Measurements from ENCODE around the gene ESR1.
"Not testable (repeated sequence)": the region's sequence is repeated elsewhere in the genome, so short reads cannot be mapped to it uniquely, and the experiment has no call there.

The ESR1 gene

GRCh38 chr6:151894426-151894825 is 86.9 kb downstream of the ESR1 start:
- H3K9me3 ChIP-seq (ENCODE audit: control insufficient read depth, insufficient read depth, low read length); H3K36me3 ChIP-seq (ENCODE audit: insufficient read depth, low read length): not testable (repeated sequence)

GRCh38 chr6:151899221-151899620 is 91.7 kb downstream of the ESR1 start:
- H3K4me1 ChIP-seq (ENCODE audit: insufficient read depth, low read length); H3K9me3 ChIP-seq (ENCODE audit: control insufficient read depth, insufficient read depth, low read length): not testable (repeated sequence)

More at GRCh38 chr6:151894426-151894825, 86.9 kb downstream of the ESR1 start:
- not testable (repeated sequence) for H3K4me1 ChIP-seq (ENCODE audit: insufficient read depth, low read length); H3K9ac ChIP-seq (ENCODE audit: low read depth, low read length)

GRCh38 chr6:151899796-151900195 is 92.3 kb downstream of the ESR1 start:
- not testable (repeated sequence) for H3K9me3 ChIP-seq (ENCODE audit: control insufficient read depth, insufficient read depth, low read length); H3K9ac ChIP-seq (ENCODE audit: low read depth, low read length); H3K36me3 ChIP-seq (ENCODE audit: insufficient read depth, low read length); H3K4me1 ChIP-seq (ENCODE audit: insufficient read depth, low read length)

More at GRCh38 chr6:151899221-151899620, 91.7 kb downstream of the ESR1 start:
- H3K9ac ChIP-seq (ENCODE audit: low read depth, low read length); H3K36me3 ChIP-seq (ENCODE audit: insufficient read depth, low read length): not testable (repeated sequence)

GRCh38 chr6:151900256-151900655 is 92.8 kb downstream of the ESR1 start:
- H3K9ac ChIP-seq (ENCODE audit: low read depth, low read length), result no peak overlapping the region
- no peaks in the 10 kb centered on the region for H3K36me3 ChIP-seq (ENCODE audit: insufficient read depth, low read length)
- 0 out of 2 replicates have a peak, but pooled peaks cover 4% of the 10 kb centered on the region for H3K4me1 ChIP-seq (ENCODE audit: insufficient read depth, low read length)
- H3K9me3 ChIP-seq (ENCODE audit: control insufficient read depth, insufficient read depth, low read length), result peaks cover 3% of the 10 kb centered on the region; the same call in 1 of the 2 replicates

- peaks cover 3% of the 10 kb centered on the region; the same call in 1 of the 2 replicates for H3K9me3 ChIP-seq (ENCODE audit: control insufficient read depth, insufficient read depth, low read length)
- no peaks in the 10 kb centered on the region for H3K36me3 ChIP-seq (ENCODE audit: insufficient read depth, low read length)
- no peak overlapping the region for H3K9ac ChIP-seq (ENCODE audit: low read depth, low read length)
- 0 out of 2 replicates have a peak, but pooled peaks cover 4% of the 10 kb centered on the region for H3K4me1 ChIP-seq (ENCODE audit: insufficient read depth, low read length)
Measured at GRCh38 chr6:151901009-151901411, 93.5 kb downstream of the ESR1 start.

GRCh38 chr6:151904631-151905030 is 97.1 kb downstream of the ESR1 start:
- no peak overlapping the region for H3K9ac ChIP-seq (ENCODE audit: low read depth, low read length)
- H3K36me3 ChIP-seq (ENCODE audit: insufficient read depth, low read length), result no peaks in the 10 kb centered on the region
- H3K4me1 ChIP-seq (ENCODE audit: insufficient read depth, low read length), result 0 out of 2 replicates have a peak, but pooled peaks cover 4% of the 10 kb centered on the region
- no peaks in the 10 kb centered on the region for H3K9me3 ChIP-seq (ENCODE audit: control insufficient read depth, insufficient read depth, low read length)

GRCh38 chr6:151905072-151905471 is 97.6 kb downstream of the ESR1 start:
- no peak overlapping the region for H3K9ac ChIP-seq (ENCODE audit: low read depth, low read length)
- H3K36me3 ChIP-seq (ENCODE audit: insufficient read depth, low read length), result no peaks in the 10 kb centered on the region
- H3K4me1 ChIP-seq (ENCODE audit: insufficient read depth, low read length), result 0 out of 2 replicates have a peak, but pooled peaks cover 4% of the 10 kb centered on the region
- H3K9me3 ChIP-seq (ENCODE audit: control insufficient read depth, insufficient read depth, low read length), result no peaks in the 10 kb centered on the region

GRCh38 chr6:151905854-151906253 is 98.4 kb downstream of the ESR1 start:
- H3K4me1 ChIP-seq (ENCODE audit: insufficient read depth, low read length), result 0 out of 2 replicates have a peak, but pooled peaks cover 4% of the 10 kb centered on the region
- H3K36me3 ChIP-seq (ENCODE audit: insufficient read depth, low read length), result no peaks in the 10 kb centered on the region
- H3K9me3 ChIP-seq (ENCODE audit: control insufficient read depth, insufficient read depth, low read length), result no peaks in the 10 kb centered on the region
- H3K9ac ChIP-seq (ENCODE audit: low read depth, low read length), result no peak overlapping the region

GRCh38 chr6:151911401-151911800 is 103.9 kb downstream of the ESR1 start:
- no peaks in the 10 kb centered on the region for H3K9me3 ChIP-seq (ENCODE audit: control insufficient read depth, insufficient read depth, low read length)
- H3K36me3 ChIP-seq (ENCODE audit: insufficient read depth, low read length), result no peaks in the 10 kb centered on the region
- H3K4me1 ChIP-seq (ENCODE audit: insufficient read depth, low read length), result no peaks in the 10 kb centered on the region
- no peak overlapping the region for H3K9ac ChIP-seq (ENCODE audit: low read depth, low read length)

GRCh38 chr6:151914484-151914883 is 107.0 kb downstream of the ESR1 start:
- H3K36me3 ChIP-seq (ENCODE audit: insufficient read depth, low read length), result no peaks in the 10 kb centered on the region
- H3K9ac ChIP-seq (ENCODE audit: low read depth, low read length), result no peak overlapping the region
- H3K4me1 ChIP-seq (ENCODE audit: insufficient read depth, low read length), result 0 out of 2 replicates have a peak, but pooled peaks cover 2% of the 10 kb centered on the region
- no peaks in the 10 kb centered on the region for H3K9me3 ChIP-seq (ENCODE audit: control insufficient read depth, insufficient read depth, low read length)

GRCh38 chr6:151916075-151916474 is 108.6 kb downstream of the ESR1 start:
- H3K4me1 ChIP-seq (ENCODE audit: insufficient read depth, low read length), result 0 out of 2 replicates have a peak, but pooled peaks cover 2% of the 10 kb centered on the region
- H3K9ac ChIP-seq (ENCODE audit: low read depth, low read length), result no peak overlapping the region
- H3K9me3 ChIP-seq (ENCODE audit: control insufficient read depth, insufficient read depth, low read length), result no peaks in the 10 kb centered on the region
- no peaks in the 10 kb centered on the region for H3K36me3 ChIP-seq (ENCODE audit: insufficient read depth, low read length)

GRCh38 chr6:151916680-151917164 is 109.2 kb downstream of the ESR1 start:
- Histone ChIP-seq H3K36me3 (ENCODE audit: insufficient read depth, low read length) (no peaks in the 10 kb centered on the region), H3K4me1 (ENCODE audit: insufficient read depth, low read length) (0 out of 2 replicates have a peak, but pooled peaks cover 2% of the 10 kb centered on the region), H3K9ac (ENCODE audit: low read depth, low read length) (no peak overlapping the region), H3K9me3 (ENCODE audit: control insufficient read depth, insufficient read depth, low read length) (no peaks in the 10 kb centered on the region)

- no peaks in the 10 kb centered on the region for H3K36me3 ChIP-seq (ENCODE audit: insufficient read depth, low read length)
- H3K9ac ChIP-seq (ENCODE audit: low read depth, low read length), result no peak overlapping the region
- H3K9me3 ChIP-seq (ENCODE audit: control insufficient read depth, insufficient read depth, low read length), result no peaks in the 10 kb centered on the region; the same call in 1 of the 2 replicates
- H3K4me1 ChIP-seq (ENCODE audit: insufficient read depth, low read length), result 0 out of 2 replicates have a peak, but pooled peaks cover 2% of the 10 kb centered on the region
Measured at GRCh38 chr6:151917531-151918329, 110.2 kb downstream of the ESR1 start.

- no peaks in the 10 kb centered on the region for H3K36me3 ChIP-seq (ENCODE audit: insufficient read depth, low read length)
- no peak overlapping the region for H3K9ac ChIP-seq (ENCODE audit: low read depth, low read length)
- H3K9me3 ChIP-seq (ENCODE audit: control insufficient read depth, insufficient read depth, low read length), result no peaks in the 10 kb centered on the region
- H3K4me1 ChIP-seq (ENCODE audit: insufficient read depth, low read length), result no peaks in the 10 kb centered on the region
Measured at GRCh38 chr6:151940307-151940706, 132.8 kb downstream of the ESR1 start.
